B cell (primary cell): ENCODE data around the gene RNF17. TPM values are rescaled to one million over a fixed set of nuclear protein-coding genes. Genes with fewer than 3 reads are reported as not detected.

Source experiments
- ATAC-seq: fragments of 200-7000 bp; cut with Tn5 transposase; one replicate; pipeline ENCODE4 v1.10.0; 2021; ENCODE audit warnings: low read depth, mild to moderate bottlenecking, moderate number of reproducible peaks, moderate library complexity
- CTCF ChIA-PET: fragments of 350-600 bp; sonication (Branson Sonifier 250); formaldehyde crosslinking; loops from one replicate; lab custom pipeline; 2021; ENCODE audit warnings: antibody characterized with exemption, inconsistent platforms; lab: Charles Lee
- POLR2A ChIA-PET: fragments of 350-600 bp; sonication (Branson Sonifier 250); formaldehyde crosslinking; loops from one replicate; lab custom pipeline; 2021; ENCODE audit warnings: antibody characterized with exemption; lab: Charles Lee
- DNase-seq: peaks from one replicate; pipeline ENCODE4 v3.0.0; 2013
- H2AFZ ChIP-seq: 2 replicates; pipeline ENCODE4 v1.6.1; 2012; ENCODE audit warnings: mild to moderate bottlenecking, low read depth, low read length; ENCODE audit not compliant: insufficient read depth, poor library complexity, severe bottlenecking
- H3K27ac ChIP-seq, 2 donors: 1 replicate in 1 of 2; 2 replicates in 1 of 2; pipeline ENCODE4 v1.5.1; 2012 to 2013; ENCODE audit warnings: low read length in 2 of 2, mild to moderate bottlenecking in 2 of 2, moderate library complexity in 1 of 2
- H3K27me3 ChIP-seq, 4 experiments: fragments of 200-600 bp in 1 of 4; sonication (generic) in 1 of 4; replicated peaks in 1 of 4; 1 replicate in 2 of 4; 2 replicates in 2 of 4; pipeline versions ENCODE4 v1.6.1 to v1.7.0; 2013 to 2016; ENCODE audit warnings: low read length in 3 of 4, mild to moderate bottlenecking in 2 of 4, mixed read lengths in 1 of 4, moderate library complexity in 1 of 4; ENCODE audit not compliant: insufficient read depth in 4 of 4, control insufficient read depth in 3 of 4; ENCODE audit errors: control extremely low read depth in 1 of 4
- H3K36me3 ChIP-seq, 2 experiments: replicated peaks in 1 of 2; 1 replicate in 1 of 2; 2 replicates in 1 of 2; pipeline versions ENCODE4 v1.6.1 to v1.7.1; 2013; ENCODE audit warnings: low read length in 1 of 2; ENCODE audit not compliant: insufficient read depth in 2 of 2, control insufficient read depth in 1 of 2; ENCODE audit errors: control extremely low read depth in 1 of 2, extremely low read depth in 1 of 2
- H3K4me1 ChIP-seq, 2 donors: fragments of 200-600 bp in 1 of 2; sonication (generic) in 1 of 2; 1 replicate in 1 of 2; 2 replicates in 1 of 2; pipeline versions ENCODE4 v1.5.1 to v1.6.1; 2013 to 2017; ENCODE audit warnings: low read length in 2 of 2; ENCODE audit not compliant: control insufficient read depth in 2 of 2, insufficient read depth in 2 of 2
- H3K4me2 ChIP-seq: replicated peaks from 2 replicates; pipeline ENCODE3; 2012; ENCODE audit warnings: mild to moderate bottlenecking, low read depth, low read length; ENCODE audit not compliant: poor library complexity, severe bottlenecking
- H3K4me3 ChIP-seq, 5 experiments: fragments of 200-600 bp in 1 of 5; sonication (generic) in 1 of 5; 1 replicate in 3 of 5; 2 replicates in 2 of 5; pipeline versions ENCODE4 v1.5.1 to v1.7.0; 2011 to 2016; ENCODE audit warnings: low read length in 4 of 5, mild to moderate bottlenecking in 4 of 5, low read depth in 2 of 5, control low read depth in 1 of 5, moderate library complexity in 1 of 5; ENCODE audit not compliant: insufficient read depth in 1 of 5; ENCODE audit errors: control extremely low read depth in 1 of 5, extremely low read depth in 1 of 5
- H3K79me2 ChIP-seq: fragments of 200-600 bp; sonication (generic); one replicate; pipeline ENCODE4 v1.6.0; 2016; ENCODE audit warnings: low read length; ENCODE audit not compliant: control insufficient read depth, insufficient read depth
- H3K9ac ChIP-seq: fragments of 200-600 bp; sonication (generic); 2 replicates; pipeline ENCODE4 v1.6.1; 2017; ENCODE audit warnings: mild to moderate bottlenecking, low read length, moderate library complexity
- H3K9me3 ChIP-seq, 3 donors: one replicate each; pipeline versions ENCODE4 v1.6.1 to v1.7.1; 2013; ENCODE audit warnings: low read length in 2 of 3; ENCODE audit not compliant: control insufficient read depth in 2 of 3, insufficient read depth in 1 of 3; ENCODE audit errors: control extremely low read depth in 1 of 3
- H4K20me1 ChIP-seq: 2 replicates; pipeline ENCODE4 v1.6.0; 2012; ENCODE audit warnings: mild to moderate bottlenecking, low read length; ENCODE audit not compliant: insufficient read depth, control insufficient read depth, poor library complexity, severe bottlenecking
- H3K27ac Mint-ChIP-seq: one replicate; pipeline ENCODE4 v1.8.0; 2021; ENCODE audit warnings: mixed read lengths
- H3K27me3 Mint-ChIP-seq: one replicate; pipeline ENCODE4 v1.8.0; 2021; ENCODE audit warnings: mixed read lengths
- H3K4me1 Mint-ChIP-seq: one replicate; pipeline ENCODE4 v1.8.0; 2021; ENCODE audit warnings: mixed read lengths
- H3K4me3 Mint-ChIP-seq: one replicate; pipeline ENCODE4 v1.8.0; 2021; ENCODE audit warnings: mixed read lengths
- H3K9me3 Mint-ChIP-seq: one replicate; pipeline ENCODE4 v1.8.0; 2022; ENCODE audit warnings: mixed read lengths; ENCODE audit not compliant: insufficient read depth
- CTCF ChIP-seq: fragments of 200-600 bp; IDR thresholded peaks from one replicate; pipeline ENCODE4 v1.8.0; 2022; ENCODE audit warnings: antibody characterized with exemption, mild to moderate bottlenecking
- EZH2 ChIP-seq: IDR thresholded peaks from 2 replicates; pipeline ENCODE4 v1.6.1; 2012; ENCODE audit warnings: borderline replicate concordance, low read depth, mild to moderate bottlenecking, moderate library complexity, low read length; ENCODE audit not compliant: insufficient read depth, poor library complexity, severe bottlenecking
- WGBS: methylation state at CpG from one replicate; pipeline ENCODE4 v1.1.5; 2013; ENCODE audit warnings: missing lambda C conversion rate; ENCODE audit not compliant: insufficient coverage; 5-methylcytosine and 5-hydroxymethylcytosine counted together
- intact Hi-C: fragments of 100-400 bp; cut with micrococcal nuclease; formaldehyde crosslinking; loops from one replicate; pipeline ENCODE4 v1.10.0; 2022
- polyA plus RNA-seq: library from polyadenylated mRNA; depleted of rRNA; stranded (reverse); fragments of >200 nt; gene quantifications from 2 replicates; pipeline ENCODE4 v1.2.3, GENCODE V29; 2012
- total RNA-seq, 2 donors: library from RNA; stranded (reverse); fragments of 120-200 nt in 1 of 2; gene quantifications; 1 replicate in 1 of 2; 2 replicates in 1 of 2; pipeline versions ENCODE4 v1.2.3 to v1.2.4, GENCODE V29; 2013 to 2022

RNF17 gene
- total and polyA plus RNA-seq, 2 donors (not counting 1 experiment from before 2014, with no cell fraction given) = 0.12 TPM; not detected in 1

- CTCF ChIA-PET = no interaction called here
- intact Hi-C loops = no loop called here
- DNase-seq = no peak
- no peaks in the 10 kb centered on the region for H3K9me3 ChIP-seq
- H3K36me3 ChIP-seq = no peaks in the 10 kb centered on the region
- POLR2A ChIA-PET = no interaction called here
- 98% methylated on average over 5 of the region's 5 CpGs for WGBS
- H3K4me1 ChIP-seq = no peaks in the 10 kb centered on the region
- H3K27me3 Mint-ChIP-seq = peaks cover 5% of the 10 kb centered on the region
- H3K4me2 ChIP-seq = no peak overlapping the region
- no peaks in the 10 kb centered on the region for H3K9me3 Mint-ChIP-seq
- H3K4me3 Mint-ChIP-seq = no peak overlapping the region
- no peak overlapping the region for H3K4me3 ChIP-seq
- no peaks in the 10 kb centered on the region for H4K20me1 ChIP-seq
- no peak for ATAC-seq
- no peaks in the 10 kb centered on the region for H3K4me1 Mint-ChIP-seq
- TF ChIP-seq CTCF (no peak), EZH2 (no peak)
- no peaks in the 10 kb centered on the region for H3K27me3 ChIP-seq
- no peak overlapping the region for H3K27ac ChIP-seq
- no peak overlapping the region for H3K27ac Mint-ChIP-seq
- H2AFZ ChIP-seq = no peak overlapping the region
- H3K79me2 ChIP-seq = no peaks in the 10 kb centered on the region
- H3K9ac ChIP-seq = no peak overlapping the region
Measured at GRCh38 chr13:24738366-24738847, 25.6 kb upstream of the RNF17 start.

- Histone ChIP-seq H3K27me3 (peaks cover 0 to 6% (median 0%) of the 10 kb centered on the region in 4 experiments), H3K9me3 (no peaks in the 10 kb centered on the region), H3K27ac (no peak overlapping the region), H3K4me3 (no peak overlapping the region), H3K4me2 (no peak overlapping the region), H4K20me1 (no peaks in the 10 kb centered on the region), H3K79me2 (no peaks in the 10 kb centered on the region), H2AFZ (no peak overlapping the region), H3K4me1 (no peaks in the 10 kb centered on the region), H3K36me3 (no peaks in the 10 kb centered on the region), H3K9ac (no peak overlapping the region)
- Mint-ChIP-seq H3K27me3 (peaks cover 19% of the 10 kb centered on the region), H3K4me1 (peaks cover 3% of the 10 kb centered on the region), H3K4me3 (no peak overlapping the region), H3K27ac (no peak overlapping the region), H3K9me3 (no peaks in the 10 kb centered on the region)
- DNase-seq = no peak
- CTCF ChIA-PET = interaction anchor here (1.7 kb wide), 1 partner anchor 255 kb away, joined by 4 read pairs; no protein-coding TSS in a partner anchor
- intact Hi-C loops = no loop called here
- ATAC-seq = no peak
- no peak for TF ChIP-seq CTCF
- no peak for TF ChIP-seq EZH2
- POLR2A ChIA-PET = no interaction called here
- WGBS = 99% methylated on average over 8 of the region's 12 CpGs
Measured at GRCh38 chr13:24740014-24740890, 23.7 kb upstream of the RNF17 start.
